Hindlimb muscle (tissue), 1 donor: Measurements from ENCODE around the gene SERPINA1. TPM values are rescaled to one million over a fixed set of nuclear protein-coding genes. Genes with fewer than 3 reads are reported as not detected.
"Not testable (repeated sequence)": the region's sequence is repeated elsewhere in the genome, so short reads cannot be mapped to it uniquely, and the experiment has no call there.

Experiments used
- DNase-seq: peaks from one replicate; pipeline ENCODE4 v3.0.0-alpha.2; 2013
- polyA plus RNA-seq: library from polyadenylated mRNA; unstranded; fragments of 120-200 nt; gene quantifications from one replicate; pipeline ENCODE4 v1.2.1, GENCODE V29; 2013; ENCODE audit not compliant: insufficient read length

The SERPINA1 gene
- polyA plus RNA-seq, 1 donor = 0.61 TPM

DNA sequence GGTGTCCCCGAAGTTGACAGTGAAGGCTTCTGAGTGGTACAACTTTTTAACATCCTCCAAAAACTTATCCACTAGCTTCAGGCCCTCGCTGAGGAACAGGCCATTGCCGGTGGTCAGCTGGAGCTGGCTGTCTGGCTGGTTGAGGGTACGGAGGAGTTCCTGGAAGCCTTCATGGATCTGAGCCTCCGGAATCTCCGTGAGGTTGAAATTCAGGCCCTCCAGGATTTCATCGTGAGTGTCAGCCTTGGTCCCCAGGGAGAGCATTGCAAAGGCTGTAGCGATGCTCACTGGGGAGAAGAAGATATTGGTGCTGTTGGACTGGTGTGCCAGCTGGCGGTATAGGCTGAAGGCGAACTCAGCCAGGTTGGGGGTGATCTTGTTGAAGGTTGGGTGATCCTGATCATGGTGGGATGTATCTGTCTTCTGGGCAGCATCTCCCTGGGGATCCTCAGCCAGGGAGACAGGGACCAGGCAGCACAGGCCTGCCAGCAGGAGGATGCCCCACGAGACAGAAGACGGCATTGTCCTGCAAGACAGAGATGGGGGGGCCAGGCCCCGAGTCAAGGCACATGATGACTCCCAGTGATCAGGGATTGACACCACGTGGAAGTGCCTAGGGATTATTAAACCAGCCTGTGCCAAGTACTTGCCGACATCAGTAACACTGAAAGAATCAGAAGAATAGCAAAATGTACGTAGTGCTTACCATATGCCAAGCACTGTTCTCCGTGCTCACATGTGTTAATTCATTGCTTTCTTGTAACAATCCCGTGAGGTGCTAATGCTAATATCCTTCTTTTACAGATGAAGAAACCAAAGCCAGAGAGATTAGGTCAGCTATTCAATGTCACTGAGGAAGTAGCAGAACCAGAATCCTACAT, 5.4 kb downstream of the SERPINA1 start:
- DNase-seq = no peak

GRCh38 chr14:94382099-94382715, 6.2 kb downstream of the SERPINA1 start:
- DNase-seq = no peak

GRCh38 chr14:94381149-94382030, 7.0 kb downstream of the SERPINA1 start:
- DNase-seq = no peak

GRCh38 chr14:94380225-94381148, 7.9 kb downstream of the SERPINA1 start:
- no peak for DNase-seq

DNA sequence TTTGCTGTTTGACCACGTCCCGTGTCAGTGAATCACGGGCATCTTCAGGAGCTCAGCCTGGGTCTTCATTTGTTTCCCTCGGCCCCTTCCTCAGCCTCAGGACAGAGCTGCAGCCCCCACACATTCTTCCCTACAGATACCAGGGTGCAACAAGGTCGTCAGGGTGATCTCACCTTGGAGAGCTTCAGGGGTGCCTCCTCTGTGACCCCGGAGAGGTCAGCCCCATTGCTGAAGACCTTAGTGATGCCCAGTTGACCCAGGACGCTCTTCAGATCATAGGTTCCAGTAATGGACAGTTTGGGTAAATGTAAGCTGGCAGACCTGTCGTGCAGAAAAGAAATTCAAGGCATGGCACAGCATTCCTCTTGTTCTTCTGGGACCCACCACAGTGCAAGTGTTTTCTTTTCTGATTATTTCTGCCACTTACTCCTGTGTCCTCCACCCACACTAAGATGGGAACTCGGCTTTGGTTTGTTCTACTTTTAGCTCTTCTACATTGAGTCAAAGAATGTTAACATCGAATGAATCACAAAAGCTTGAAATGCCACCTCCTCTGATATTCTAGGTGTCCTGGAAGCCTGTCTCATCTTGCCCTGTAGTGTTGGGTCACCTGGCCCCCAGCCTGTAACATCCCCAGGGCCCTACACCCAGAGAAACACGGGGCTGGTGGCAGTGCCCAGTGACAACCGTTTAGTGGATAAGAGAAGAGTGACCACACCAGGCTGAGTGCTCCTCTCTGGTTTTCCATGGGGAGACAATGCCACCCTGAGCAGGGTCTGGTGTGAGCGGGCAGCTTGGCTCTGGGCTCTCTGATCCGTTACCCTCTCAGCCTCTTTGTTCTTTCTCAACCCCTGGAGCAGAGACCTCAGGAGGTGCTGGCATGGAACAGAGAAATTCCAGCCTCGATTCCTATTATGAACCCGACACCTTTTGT, 8.8 kb downstream of the SERPINA1 start:
- no peak for DNase-seq

GRCh38 chr14:94378527-94379290, 9.7 kb downstream of the SERPINA1 start:
- no peak for DNase-seq

DNA sequence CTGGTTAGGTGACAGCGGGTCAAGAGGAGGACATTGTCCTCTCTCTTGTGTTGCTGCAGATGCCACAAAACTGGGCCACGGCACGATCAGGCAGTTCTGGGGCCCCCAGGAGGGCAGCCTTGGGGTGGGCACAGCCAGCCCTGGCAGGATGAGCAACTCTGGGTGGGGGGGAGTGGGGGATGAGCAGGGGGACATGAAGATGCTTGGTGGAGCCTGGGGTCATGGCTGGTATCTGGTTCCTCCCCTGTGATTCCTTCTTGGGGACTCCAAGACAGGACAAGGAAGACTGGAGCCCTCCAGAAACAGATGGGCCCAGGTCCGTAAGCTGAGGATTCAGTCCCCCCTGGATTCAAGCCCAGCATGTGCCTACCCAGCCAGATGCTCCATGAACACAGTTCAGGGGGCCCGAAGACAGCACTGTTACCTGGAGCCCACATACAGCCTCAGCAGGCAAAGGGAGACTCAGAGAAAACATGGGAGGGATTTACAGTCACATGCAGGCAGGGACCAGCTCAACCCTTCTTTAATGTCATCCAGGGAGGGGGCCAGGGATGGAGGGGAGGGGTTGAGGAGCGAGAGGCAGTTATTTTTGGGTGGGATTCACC, 10.4 kb downstream of the SERPINA1 start:
- DNase-seq = no peak

DNA sequence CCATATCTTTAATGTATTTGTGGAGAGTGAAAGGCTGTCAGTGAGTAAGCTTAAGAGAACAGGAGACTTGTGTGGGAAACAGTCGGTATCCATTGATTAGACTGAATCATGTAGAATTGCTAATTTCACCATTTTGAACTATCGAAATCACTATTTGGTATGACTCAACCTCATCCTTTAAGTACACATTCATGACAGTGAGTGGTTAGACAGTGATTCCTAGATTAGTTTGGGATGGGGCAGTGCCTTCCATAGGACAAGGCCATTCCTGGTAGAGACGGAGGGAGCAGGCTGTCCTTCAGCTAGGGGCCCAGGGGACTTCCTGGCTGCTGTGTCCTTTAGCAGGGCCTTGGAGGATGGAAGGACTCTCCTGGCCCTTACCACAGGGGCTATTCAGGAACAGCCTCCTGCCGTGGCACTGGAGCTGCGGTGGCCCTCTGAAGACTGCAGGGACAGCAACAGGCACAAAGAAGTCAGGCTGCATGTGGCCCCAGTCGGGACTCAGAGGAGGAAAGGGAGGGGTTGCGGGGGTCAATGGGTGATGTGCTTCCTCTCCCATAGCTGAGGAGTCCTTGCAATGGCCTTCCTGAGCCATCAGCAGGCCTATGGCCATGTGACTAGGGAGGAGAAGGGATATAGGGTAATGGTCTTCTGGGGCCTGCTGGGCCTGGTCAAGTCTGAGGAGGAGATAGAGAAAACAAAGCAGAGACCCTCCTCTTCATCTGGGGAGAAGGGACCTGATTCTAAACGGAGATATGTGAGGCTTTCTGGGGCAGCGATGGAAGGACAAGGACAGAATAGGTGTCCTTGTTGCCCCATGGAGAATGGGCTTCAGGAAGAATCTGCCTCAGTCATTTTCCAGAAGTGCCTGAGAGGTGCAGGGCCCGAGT, 11.2 kb downstream of the SERPINA1 start:
- no peak for DNase-seq

DNA sequence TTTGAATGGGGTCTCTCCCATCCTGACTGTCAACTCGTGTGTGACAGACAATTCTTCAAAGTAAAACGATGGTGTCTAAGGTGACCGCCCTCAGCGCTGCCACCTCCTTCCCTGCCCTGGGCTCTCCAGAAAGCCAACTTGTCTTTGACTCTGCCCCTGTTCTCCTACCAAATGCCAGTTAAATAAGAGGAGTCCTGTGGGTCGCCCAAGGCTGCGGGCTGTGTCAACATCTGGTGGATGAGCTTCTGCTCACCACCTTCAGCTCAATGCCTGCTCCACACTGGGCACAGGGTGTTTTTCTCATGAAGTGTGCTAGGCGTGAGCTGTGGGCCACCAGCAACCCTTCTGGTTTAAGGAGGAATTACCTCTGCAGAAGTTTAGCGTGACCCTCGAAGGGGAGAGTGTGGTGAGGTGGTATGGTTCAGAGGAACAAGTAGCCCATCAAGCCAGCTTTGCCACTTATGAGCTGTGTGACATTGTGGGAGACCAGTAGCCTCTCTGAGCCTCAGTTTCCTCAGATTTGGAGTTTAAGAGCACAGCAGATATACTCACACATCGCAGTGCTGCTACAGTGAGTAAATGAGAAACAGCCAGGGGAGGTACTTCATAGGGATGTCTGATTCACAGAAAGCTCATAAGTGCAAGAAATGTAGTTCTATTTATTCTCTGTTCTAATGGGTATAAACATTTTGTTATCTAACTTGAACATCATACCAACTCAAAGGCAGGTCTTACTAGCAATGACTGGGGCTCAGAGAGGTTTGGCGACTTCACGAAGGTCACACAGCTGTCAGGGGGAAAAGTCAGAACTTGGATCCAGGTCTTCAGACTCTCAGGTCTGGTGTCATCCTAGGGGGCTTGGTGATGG, 12.1 kb downstream of the SERPINA1 start:
- no peak for DNase-seq

- no peak for DNase-seq
Observed at GRCh38 chr14:94375552-94376107, 12.8 kb downstream of the SERPINA1 start.

DNA sequence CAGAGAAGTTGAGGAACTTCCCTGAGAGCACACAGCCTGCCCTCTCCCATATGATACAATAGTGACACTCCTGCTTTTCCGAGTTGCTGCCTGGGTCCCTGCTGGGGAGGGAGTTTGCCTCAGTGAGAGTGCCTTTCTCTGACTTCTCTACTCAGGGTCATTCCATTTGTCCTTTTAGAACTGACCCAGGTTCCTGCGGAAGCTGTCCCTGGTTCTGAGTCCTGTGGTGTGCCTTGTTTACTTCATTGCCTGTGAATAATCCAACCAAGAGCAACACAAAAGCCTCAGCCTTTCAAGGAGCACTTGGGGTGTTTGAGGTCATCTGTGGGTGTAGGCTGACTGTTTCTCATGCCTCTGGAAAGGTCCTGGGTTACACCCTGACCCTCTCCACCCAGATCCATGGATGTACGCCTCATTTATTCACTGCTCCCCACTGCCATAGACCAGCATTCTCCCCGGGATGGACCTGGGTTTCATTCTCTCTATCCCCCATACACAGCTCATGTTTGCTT, 13.6 kb downstream of the SERPINA1 start:
- no peak for DNase-seq

DNA sequence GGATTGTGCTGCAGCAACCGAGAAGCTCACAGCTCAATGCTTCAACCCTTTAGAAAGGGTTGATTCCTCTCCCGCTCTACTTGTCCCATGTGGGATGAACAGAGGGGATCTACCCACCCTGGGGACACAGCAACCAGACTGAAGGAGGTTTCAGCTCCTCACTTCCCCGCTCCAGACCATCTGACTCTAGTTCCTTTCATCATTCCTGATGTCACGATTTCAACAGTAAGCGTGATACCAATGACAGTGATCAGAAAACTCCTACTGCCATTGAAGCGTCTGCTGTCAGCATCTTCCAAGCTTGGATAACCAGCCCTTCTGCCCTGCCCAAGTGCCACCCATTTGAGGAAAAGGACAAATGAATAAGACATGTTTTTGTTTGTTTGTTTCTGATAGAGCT, 14.3 kb downstream of the SERPINA1 start:
- DNase-seq = no peak

DNA sequence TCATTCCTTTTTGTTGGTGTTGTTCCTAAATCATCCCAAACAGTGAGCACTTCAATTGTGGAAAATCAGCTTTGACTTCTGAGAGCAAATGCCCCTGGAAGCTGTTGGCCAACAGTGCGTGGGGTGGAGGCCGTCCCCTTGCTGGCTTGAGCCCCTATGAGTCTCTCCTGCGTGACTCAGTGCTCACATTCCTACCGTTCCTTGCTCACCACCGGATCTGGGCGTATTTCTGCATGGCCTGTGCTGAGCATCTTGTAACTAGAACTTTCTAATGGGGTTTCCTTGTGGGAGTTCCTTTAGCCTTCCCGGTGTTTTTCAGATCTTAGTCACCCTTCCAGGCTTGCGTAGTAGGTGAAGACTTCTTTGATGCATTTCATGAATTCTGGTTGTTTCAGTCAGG, 14.7 kb downstream of the SERPINA1 start:
- no peak for DNase-seq

DNA sequence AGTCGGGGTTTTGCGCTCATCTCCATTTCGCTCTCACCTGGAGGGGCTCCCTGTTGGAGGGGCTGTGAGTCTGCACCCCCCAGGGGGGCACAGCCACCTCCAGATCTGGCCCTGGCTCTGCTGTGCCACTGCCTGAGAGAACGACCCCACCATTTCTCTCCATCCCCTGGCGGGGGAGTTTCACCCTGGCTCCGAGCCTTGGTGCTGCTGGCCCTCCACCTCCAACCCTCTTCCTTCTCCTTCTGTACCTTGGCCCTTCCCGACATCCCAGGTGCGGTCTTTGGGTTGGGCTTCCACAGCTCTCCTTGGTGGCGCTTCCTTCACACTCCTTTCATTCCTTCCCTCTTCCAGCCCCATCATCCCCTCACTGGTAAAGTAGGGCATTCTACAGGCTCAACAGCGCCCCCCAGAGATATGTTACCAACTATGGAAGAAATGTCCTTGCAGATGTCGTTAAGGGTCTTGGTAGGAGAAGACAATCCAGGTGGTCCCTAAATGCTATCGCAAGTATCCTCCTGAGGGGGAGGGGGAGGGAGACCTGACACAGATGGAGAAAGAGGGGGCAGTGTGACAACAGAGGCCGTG, 16.3 kb downstream of the SERPINA1 start:
- DNase-seq = no peak

- no peak for DNase-seq
Observed at GRCh38 chr14:94370524-94370910, 17.9 kb downstream of the SERPINA1 start.

DNA sequence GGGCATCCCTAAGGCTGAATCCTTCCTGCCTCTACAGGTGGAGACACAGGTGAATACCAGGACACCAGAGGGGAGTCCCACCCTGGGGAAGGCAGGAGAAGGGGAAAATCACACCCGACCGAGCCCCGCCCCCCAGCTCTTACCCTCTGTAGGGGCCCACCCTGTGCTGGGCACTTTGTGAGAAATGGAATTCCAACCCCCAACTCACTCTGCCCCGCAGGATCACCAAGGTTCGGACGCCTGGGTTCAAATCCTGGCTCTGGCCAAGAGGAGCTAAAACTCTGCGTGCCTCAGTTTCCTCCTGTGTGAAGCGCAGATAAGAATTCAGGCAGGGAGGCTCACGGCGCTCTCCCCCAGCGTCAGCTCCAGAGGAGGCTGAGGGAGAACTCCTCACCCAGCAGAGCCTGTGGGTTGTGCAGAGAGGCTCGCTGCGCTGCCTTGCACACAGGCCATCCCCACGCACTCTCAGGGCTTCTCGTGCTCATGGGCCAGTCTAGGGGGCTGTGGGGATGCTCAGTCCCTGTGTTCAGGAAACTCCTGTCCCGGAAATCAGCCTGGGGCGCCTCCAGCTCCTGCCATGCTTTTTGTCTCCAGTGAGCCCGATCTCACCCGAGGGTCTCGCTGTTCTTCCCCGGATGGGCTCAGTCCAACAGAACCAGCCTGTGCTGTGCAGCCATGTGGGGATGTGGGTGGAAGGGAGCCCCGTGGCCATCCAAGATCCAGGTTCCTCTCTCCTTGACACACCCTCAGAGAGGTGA, 18.5 kb downstream of the SERPINA1 start:
- not testable (repeated sequence) for DNase-seq
